DMS153 (cell line): ENCODE results near the gene SAMD11.

Source experiments
- DNase-seq: peaks from one replicate; lab custom pipeline; 2025; lab: John Stamatoyannopoulos, UW

Gene SAMD11

DNA sequence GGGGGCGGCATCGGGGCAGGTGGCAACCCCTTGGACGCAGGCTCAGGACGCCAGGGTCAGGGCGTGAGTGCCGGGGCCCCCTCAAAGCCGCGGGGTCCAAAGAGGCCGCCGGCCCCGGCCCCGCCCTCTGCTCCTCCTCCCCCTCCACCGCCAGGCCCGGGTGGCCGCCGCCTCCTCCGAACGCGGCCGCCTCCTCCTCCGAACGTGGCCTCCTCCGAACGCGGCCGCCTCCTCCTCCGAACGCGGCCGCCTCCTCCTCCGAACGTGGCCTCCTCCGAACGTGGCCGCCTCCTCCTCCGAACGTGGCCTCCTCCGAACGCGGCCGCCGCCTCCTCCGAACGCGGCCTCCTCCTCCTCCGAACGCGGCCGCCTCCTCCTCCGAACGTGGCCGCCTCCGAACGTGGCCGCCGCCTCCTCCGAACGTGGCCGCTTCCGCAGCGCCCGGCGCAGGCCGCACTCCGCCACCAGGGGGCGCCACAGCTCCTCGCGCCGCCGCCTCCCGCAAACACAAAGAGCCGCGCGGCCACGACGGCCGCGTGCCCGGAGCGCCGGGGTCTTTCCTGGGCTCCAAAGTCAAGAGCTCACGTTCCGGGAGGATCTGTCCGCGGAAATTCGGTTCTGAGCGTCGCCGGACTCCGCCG is 19.3 kb upstream of the SAMD11 start:
- peak; percentile 58 for DNase-seq

DNA sequence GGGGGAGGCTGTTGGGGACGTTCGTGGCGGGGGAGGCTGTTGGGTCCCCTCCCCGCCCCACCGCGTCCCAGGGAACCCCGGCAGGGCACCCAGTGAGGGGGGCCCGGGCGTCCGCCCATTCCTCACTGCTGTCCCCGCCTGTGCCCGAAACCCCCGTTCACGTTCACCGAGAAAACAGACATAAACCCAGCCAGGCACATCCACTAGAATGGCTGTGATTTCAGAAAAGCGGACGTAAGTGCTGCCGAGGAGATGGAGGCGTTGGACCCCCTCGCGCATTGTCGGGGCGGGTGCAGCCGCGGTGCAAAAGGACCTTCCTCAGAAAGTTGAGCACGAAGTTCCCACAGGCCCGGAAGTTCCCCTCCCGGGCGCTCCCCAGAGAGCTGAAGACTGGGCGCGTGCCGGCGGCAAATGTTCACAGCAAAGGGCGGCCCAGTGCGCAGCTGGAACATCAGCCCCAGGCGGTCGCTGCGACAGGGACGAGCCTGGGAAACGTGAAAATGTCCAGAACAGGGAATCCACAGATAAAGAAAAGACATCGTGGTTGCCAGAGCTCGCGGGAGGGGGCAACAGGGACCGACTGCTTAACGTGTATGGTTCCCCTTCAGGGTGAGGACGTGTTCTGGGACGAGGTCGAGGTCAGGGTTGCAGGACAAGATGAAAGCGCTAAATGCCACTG is 18.5 kb upstream of the SAMD11 start:
- DNase-seq, result no peak

DNA sequence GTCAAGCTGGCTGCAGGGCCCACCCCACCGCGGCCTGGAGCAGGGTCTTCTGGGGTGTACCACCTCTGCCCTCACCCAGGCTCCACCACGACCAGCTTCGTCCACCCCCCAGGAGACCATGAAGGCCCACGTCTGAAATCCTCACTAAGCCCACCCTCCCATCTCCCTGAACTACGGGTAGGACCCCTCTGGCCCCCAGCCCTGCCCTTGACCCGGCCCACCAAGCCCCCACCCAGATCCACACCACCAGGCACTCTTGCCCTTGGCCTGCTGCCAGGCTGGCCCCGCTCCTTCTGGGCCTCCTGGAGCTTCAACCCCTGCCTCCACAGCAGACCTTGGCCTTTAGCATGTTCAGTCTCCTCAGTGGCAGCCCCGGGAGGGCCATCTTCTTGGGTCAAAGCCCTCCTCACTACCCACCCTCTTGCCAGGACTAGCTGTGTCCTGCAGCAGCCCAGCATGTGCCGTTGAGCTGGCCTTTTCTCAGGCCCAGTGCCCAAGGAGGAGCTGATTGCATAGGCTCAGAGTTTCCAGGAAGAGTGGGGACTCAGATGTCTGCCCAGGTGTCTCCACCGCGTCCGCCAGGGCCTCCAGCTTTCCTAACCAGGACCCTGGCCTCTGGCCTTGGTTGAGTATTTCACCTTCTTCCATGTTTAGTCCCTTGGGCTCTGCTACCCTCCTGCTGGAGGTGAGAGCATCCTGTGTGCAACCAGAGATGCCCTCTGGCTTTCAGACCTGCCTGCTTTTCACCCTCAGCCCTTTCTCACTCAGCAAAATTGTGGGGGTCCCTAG is 17.7 kb upstream of the SAMD11 start:
- no peak for DNase-seq

DNA sequence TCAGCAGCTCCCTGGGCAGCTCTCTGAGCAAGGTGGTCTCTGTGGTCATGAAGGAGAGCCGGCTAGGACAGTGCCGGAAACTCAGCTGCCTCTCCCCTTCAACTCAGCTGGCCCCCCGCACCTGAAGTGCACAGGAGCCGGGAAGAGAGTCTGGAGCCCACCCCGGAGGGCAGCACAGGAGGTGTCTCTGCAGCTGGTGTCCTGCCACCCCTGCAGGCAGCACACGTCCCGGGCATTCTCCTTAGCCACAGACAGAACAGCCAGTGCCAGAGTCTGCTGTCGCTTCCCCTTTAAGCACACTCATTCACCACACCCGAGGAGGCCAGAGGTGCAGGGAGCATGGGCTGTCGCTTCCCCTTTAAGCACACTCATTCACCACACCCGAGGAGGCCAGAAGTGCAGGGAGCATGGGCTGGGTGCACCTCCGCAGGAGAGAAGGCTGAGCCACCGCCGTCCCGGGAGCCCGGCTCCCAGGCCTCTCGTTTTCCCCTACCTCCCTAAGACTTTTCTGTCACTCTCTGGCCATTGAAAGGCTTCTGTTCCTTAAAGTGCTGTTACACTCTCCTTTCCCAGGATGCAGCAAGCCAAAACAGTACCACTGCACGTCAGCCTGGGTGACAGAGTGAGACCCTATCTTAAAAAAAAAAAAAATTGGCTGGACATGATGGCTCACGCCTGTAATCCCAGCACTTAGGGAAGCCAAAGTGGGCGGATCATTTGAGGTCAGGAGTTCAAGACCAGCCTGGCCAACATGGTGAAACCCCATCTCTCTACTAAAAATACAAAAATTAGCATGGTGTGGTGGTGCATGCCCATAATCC is 16.9 kb upstream of the SAMD11 start:
- DNase-seq, result no peak

DNA sequence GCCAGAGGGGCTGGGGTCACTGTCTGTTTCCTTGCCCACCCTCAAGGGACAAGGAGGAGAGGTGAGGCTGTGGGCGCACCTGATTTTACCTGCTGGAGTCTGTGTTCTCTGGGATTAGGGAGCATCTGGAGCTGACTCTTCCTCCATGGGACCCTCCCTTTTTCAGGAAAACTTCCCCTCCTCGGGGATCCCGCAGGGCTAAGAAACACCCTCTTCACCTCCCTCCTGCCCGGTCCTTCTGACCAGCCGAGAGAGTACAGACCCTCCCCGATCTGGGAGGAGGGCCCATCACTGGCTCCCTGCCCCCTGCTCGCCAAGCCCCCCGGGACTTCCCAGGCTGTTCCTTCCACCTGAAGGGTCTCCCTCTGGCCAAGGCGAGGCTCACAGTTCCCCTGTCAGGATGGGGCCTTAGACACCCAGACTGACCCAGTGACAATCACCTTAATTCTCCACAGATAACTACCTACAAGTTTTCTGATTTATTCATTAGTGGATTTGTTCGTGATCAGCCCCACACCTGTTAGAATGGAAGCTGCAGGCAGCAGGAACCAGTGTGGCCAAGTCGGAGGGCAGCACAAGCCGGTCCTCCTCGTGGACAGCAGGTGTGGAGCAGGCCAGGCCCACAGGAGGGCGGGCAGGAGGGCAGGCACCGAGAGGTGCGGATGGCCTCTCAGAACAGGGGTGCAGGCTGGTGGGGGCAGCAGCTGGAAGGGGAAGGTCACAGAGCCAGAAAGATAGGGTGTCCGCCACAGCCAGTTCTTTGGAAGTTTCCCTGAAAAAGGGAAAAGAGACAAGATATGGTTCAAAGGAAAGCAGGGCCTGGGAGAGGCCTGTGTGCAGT is 15.9 kb upstream of the SAMD11 start:
- DNase-seq, result no peak

DNA sequence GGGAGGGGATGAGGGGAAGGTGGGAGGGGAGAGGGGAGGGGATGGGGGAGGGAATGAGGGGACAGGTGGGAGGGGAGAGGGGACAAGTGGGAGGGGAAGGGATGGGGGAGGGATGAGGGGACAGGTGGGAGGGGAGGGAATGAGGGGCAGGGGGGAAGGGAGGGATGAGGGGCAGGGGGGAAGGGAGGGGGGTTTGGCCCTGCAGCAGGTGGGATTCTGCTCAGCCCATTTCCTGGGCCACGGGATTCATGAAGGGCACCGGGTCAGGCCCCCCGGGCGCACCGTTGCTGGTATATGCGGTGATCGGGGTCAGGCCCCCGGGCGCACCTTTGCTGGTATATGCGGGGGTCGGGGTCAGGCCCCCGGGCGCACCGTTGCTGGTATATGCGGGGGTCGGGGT is 15.1 kb upstream of the SAMD11 start:
- DNase-seq, result no peak

DNA sequence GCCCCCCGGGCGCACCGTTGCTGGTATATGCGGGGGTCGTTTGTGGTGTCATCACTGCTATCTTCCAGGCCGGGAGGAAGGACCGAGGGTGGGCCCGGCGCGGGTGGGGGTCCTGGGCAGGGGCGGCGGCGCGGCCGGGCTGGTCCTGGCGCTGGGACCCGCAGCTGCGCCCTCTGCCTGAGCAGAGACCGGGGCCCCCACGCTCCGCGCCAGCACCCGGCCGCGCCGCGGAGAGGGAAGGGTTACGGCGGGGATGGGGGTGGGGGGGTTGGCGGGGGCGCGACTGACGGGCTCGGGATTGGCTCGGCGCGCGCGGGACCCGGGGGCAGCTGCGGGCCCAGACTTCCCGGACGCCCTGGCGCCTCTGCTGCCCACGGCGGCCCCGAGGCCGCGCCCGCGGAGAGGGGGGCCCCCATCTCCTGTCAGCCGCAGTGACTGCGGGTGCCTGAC is 13.8 kb upstream of the SAMD11 start:
- no peak for DNase-seq

DNA sequence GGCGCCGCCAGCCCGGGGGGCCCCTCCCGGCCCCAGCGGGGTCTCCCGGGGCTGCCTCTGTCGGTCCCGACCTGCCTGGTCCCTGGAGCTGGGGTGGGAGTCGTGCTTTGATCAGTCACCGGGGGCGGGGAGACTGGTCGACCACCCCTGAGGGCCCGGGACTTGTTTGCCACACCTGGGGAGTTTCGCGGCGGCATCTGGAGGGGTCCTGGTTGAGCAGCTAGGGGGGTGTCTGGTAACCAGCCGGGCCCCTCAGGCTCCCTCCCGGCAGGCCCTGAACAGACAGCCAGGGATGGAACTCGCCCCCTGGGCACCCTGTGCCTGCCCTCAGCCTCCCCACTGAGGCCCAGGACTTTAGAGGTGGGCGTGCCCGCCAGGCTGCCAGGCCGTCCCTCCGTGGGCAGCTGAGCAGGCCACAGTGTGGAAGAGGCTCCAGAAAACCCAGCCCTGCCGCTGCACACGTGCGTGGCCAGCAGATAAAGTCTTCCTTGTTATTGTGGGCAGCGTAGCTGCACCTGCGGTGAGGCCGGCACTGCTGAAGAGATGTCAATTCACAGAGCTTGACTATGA is 13.3 kb upstream of the SAMD11 start:
- DNase-seq, result no peak

DNA sequence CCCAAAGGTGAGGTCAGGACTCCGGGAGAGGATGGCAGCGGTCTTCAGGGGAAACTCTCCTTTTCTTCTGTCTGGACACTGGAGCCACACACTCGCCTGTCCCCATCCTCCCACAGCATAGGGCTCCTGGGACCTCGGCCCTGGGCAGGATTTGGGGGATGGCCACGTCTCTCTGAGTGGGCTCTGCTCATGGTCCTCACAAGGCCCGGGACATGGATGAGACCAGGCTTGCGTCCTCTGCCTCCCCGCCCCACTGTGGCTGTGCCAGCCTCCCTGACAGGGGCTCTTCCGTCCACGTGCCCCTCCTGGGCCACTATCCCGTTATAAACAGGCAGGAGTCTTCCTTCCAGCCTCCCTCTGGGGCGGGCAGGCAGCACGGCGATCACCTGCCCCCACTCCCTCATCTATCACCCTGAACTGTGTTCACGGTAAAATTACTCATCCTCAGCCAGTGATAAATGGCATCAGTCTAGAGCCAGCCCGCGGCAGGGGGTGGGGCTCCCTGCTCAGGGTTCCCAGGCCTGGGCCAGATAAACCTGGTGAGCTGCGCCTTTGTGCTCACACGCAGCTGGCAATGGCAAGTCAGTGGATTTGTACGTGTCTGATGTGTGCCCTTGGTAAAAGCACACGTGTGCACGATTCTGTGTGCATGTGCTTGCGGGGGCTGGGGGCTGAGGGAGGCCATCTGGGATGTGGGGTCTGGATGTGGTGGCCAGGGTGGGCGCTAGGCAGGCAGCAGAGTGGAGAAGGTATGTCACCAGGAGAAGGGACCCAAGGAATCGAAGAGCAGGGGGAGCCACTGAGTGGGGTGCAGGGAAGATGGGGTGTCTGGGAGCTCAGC is 12.6 kb upstream of the SAMD11 start:
- peak; percentile 58 for DNase-seq

DNA sequence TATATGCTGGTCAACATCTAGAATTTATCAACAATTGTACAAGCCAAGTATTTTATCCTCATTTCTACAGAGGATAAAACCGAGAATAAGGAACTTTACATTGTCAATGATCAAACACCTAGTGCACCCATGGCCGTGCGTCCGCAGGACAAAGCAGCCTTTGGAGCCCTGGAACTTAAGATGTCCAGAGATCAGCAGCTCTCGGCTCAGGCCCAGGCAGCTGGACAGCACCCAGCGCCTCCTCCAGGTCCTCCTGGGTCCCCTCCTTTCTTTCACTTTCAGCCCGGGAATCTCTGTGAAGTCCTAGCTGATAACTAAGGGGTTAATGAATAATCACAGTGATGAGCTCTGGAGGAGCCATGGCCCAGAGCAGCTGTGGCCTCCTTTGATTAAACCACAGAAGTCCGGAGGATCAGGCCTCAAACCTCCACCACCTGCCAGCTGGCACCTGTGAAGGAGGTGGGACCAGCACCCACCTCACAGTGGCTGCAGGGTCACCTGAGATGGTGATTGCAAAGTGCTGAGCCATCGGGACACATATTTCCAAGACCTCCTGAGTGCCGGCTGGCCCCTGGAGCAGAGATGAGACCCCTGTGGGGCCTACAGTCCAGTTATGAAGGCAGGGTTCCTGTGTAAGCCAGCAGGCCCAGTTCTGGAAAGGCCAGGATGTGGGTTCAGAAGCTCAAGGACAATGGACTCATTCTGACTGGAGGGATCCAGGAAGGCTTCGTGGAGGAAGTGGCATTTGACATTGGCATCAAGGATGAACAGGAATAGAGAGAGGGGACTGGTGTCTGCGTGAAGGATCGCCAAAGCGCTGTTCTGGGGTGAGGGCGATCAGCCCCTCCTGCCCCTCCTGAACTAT is 11.6 kb upstream of the SAMD11 start:
- DNase-seq, result no peak

DNA sequence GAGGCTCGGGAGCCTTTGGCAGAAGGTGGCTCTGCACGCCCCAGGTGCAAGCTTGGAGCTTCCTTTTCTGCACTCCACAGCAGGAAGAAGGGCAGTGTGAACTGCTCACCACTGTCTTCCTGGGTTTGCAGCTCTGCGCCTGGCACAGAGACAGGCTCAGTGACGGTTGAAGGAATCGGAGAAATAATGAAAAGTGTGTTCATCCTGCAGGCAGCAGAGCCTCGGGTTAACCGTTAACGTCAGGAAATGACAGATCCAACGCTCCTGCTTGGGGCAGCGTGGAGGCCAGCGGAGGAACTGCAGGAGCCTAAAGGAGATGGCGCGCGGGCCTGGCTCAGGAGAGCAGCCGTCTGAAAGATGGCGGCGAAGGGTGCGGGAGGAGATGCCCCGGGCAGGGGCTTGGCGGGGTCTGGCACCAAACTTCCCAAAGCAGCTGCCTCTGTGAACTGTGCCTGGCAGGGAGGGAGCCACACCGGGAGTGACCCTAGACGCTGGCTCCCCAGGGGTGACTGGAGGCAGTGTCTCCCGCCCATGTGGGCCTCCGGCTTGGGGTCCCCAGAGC is 10.9 kb upstream of the SAMD11 start:
- no peak for DNase-seq

DNA sequence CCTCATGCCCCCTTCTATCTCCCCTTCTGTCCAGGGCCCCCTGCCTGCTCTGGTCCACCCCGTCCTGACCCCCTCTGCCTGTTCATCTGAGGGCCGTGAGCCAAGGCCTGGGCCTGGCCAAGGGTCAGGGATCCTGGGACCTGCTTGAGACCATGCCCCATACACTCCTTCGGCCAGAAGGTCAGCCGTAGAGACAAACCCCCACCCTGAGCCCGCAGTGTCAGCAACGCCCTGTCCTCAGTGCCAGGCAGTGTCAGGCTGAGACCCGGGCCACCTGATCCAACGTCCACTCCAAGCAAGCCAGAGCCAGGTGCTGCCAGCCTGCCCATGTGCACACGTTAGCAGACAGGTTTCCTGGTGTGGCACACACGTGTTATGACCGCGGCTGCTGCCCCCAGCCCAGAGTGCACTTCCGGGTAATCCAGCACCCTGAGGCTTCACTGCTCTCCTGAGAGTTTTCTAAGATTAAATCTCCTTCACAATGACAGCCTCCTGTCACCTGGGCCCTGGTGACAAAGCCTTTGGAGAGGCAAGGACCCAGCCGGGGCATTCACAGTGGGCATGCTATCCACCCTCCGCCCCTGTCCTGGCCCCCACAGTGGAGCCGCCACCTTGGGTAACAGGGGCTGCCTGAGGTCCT is 10.1 kb upstream of the SAMD11 start:
- DNase-seq, result peak; percentile 48

DNA sequence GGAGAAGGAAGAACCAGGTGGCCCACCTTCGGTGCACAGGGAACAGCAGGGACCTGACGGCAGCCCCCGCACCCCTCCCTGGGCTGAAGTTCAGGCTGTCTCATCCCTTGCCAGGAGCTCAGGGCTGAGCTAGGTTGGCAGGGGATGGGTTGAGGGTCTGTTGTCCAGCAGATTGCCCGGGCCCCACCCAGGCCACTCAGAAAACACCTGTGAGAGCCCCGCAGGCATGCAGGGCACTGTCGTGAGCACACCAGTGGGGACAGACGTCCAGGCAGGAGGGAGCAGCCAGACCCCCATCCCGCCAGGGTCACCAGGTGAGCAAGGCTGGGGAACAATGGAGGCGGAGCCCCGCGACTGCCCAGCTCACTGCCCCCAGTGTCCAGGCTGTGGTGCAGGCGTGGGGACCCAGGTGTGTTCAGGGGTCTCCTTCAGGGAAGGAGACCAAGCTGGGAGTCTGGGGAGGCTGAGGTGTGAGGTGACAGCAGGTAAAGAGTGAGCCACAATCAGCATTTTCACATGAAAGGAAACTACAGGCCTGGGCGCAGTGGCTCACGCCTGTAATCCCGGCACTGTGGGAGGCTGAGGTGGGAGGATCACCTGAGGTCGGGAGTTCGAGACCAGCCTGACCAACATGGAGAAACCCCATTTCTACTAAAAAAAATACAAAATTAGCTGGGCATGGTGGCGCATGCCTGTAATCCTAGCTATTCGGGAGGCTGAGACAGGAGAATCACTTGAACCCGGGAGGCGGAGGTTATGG is 9.4 kb upstream of the SAMD11 start:
- DNase-seq, result no peak

DNA sequence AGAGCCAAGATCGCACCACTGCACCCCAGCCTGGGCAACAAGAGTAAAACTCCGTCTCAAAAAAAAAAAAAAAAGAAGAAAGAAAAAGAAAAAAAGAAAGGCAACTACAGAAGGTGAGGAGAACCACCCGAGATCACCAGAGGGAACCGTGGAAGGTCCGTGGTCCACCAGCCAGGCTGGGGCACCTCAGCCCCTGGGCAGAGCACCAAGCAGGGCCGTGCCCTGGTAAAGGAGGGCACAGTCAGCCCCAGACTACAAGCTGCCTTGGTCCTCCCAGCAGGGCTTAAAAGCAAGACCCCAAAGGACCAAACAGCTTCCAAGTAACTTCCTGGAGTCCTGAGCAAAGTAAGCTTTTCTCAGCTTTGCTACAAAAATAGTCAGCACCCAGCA is 8.8 kb upstream of the SAMD11 start:
- DNase-seq, result no peak

DNA sequence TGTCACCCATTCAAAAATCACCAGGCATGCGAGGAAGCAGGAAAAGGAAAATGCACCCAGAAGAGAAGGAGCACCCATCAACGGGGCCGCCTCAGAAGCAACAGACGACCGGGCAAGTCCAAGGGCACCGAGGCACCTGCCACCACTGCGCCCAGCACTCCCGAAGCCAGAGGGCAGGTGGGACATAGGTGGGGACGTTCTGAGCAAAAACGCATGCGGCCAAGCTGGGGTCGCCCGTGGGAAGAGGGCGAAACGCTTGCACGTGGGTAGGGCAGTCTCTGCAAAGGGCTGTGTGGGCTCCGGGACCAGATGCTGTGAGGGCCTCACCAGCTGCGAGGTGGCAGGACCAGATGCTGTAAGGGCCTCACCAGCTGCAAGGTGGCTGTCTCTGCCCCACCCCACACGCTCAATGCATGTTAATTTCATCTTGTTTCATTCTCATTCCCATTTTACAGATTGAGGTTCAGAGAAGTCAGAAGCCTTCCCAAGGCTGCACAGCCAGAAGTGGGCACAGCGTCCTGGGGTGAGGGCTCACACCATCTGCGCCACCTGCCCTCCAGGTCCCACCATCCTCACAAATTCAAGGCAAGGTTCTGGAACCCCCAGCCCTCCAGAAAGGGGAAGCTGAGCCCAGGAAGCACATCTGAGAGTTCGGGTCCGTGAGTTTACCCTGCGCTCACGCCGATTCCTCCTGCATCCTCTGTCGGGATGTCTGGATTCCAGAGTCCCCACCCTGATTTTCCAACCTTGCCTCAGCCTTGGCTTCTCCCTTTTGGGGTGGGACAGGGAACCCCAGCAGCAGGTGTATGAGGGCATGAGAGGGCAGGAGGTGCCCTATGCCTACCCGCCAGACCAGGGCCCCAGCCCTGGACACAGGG is 8.2 kb upstream of the SAMD11 start:
- no peak for DNase-seq
